ENCODE measurements around the gene DOCK7. TPM values are rescaled to one million over a fixed set of nuclear protein-coding genes. Genes with fewer than 3 reads are reported as not detected.

Gene DOCK7
- total RNA-seq, 1 experiment from 2014 or later = 43.6 TPM

DNA sequence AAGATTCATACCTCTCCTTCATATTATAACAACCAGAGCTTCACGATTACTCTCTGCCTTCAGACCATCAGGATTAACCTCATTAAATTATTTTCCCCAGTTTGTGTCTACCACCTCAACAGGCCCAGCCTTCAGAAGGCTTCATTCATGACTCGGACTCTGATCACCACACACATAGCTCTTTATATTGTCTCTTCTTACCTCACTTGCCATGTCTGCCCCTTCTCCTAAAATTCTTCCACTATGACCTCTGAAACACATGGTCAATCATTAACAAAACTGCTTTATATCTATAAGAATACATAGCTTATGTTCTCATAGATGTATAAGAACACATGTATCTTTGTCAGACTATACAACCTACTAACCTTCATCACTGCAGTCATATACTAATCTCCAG lies 171.6 kb downstream of the DOCK7 start:
- peaks cover 7% of the 10 kb centered on the region for H3K36me3 Mint-ChIP-seq (ENCODE audit: insufficient read depth, unreplicated experiment)
- no peaks in the 10 kb centered on the region for H3K27me3 Mint-ChIP-seq (ENCODE audit: insufficient read depth, unreplicated experiment)
- CTCF ChIA-PET = interaction anchor here (0.5 kb wide), 1 partner anchor 780 kb away, joined by 3 read pairs; no protein-coding TSS in a partner anchor
- no peak overlapping the region for H3K27ac Mint-ChIP-seq (ENCODE audit: unreplicated experiment)
- H3K4me1 Mint-ChIP-seq (ENCODE audit: low read depth, unreplicated experiment) = no peaks in the 10 kb centered on the region
- no peak overlapping the region for H3K4me3 ChIP-seq (ENCODE audit: low read depth, low read length)
- no peaks in the 10 kb centered on the region for H3K36me3 ChIP-seq (ENCODE audit: control insufficient read depth, insufficient read depth, low read length)
- DNase-seq = peak in 1 of 2 experiments; percentile 14
- no peaks in the 10 kb centered on the region for H3K9me3 Mint-ChIP-seq (ENCODE audit: unreplicated experiment)
- peaks cover 12% of the 10 kb centered on the region for H3K4me1 ChIP-seq
- H3K4me3 Mint-ChIP-seq (ENCODE audit: unreplicated experiment) = no peak overlapping the region
- TF ChIP-seq CTCF (IDR thresholded peaks at IDR 0.05; ENCODE audit: insufficient read depth in 1 of 2, low read depth in 1 of 2, low read length in 1 of 2, severe bottlenecking in 1 of 2, unreplicated experiment in 1 of 2) = no peak
- POLR2A ChIA-PET = no interaction called here
- H3K27me3 ChIP-seq (replicated peaks; ENCODE audit: control insufficient read depth, insufficient read depth, low read length) = no peaks in the 10 kb centered on the region
- H3K9me3 ChIP-seq = no peaks in the 10 kb centered on the region
- intact Hi-C loops (cut with micrococcal nuclease; ENCODE audit: unreplicated experiment) = no loop called here
- BruUV-seq (replicated peaks) = no TSS peak

GRCh38 chr1:62514746-62515423 lies 173.3 kb downstream of the DOCK7 start:
- Histone ChIP-seq H3K4me1 (peaks cover 12% of the 10 kb centered on the region), H3K36me3 (ENCODE audit: control insufficient read depth, insufficient read depth, low read length) (no peaks in the 10 kb centered on the region), H3K27me3 (replicated peaks; ENCODE audit: control insufficient read depth, insufficient read depth, low read length) (no peaks in the 10 kb centered on the region), H3K4me3 (ENCODE audit: low read depth, low read length) (no peak overlapping the region), H3K9me3 (no peaks in the 10 kb centered on the region)
- Mint-ChIP-seq H3K36me3 (ENCODE audit: insufficient read depth, unreplicated experiment) (no peaks in the 10 kb centered on the region), H3K4me1 (ENCODE audit: low read depth, unreplicated experiment) (no peaks in the 10 kb centered on the region), H3K27me3 (ENCODE audit: insufficient read depth, unreplicated experiment) (no peaks in the 10 kb centered on the region), H3K4me3 (ENCODE audit: unreplicated experiment) (no peak overlapping the region), H3K27ac (ENCODE audit: unreplicated experiment) (no peak overlapping the region), H3K9me3 (ENCODE audit: unreplicated experiment) (no peaks in the 10 kb centered on the region)
- BruUV-seq (replicated peaks) = no TSS peak
- no peak for DNase-seq
- intact Hi-C loops (cut with micrococcal nuclease; ENCODE audit: unreplicated experiment) = no loop called here
- no peak for TF ChIP-seq CTCF (IDR thresholded peaks at IDR 0.05; ENCODE audit: insufficient read depth in 1 of 2, low read depth in 1 of 2, low read length in 1 of 2, severe bottlenecking in 1 of 2, unreplicated experiment in 1 of 2)
- CTCF ChIA-PET = interaction anchor here (0.6 kb wide), 1 partner anchor 8 kb away, joined by 3 read pairs; no protein-coding TSS in a partner anchor
- POLR2A ChIA-PET = no interaction called here

- H3K4me1 ChIP-seq = peaks cover 12% of the 10 kb centered on the region
- BruUV-seq (replicated peaks) = no TSS peak
- no peaks in the 10 kb centered on the region for H3K36me3 ChIP-seq (ENCODE audit: control insufficient read depth, insufficient read depth, low read length)
- H3K4me1 Mint-ChIP-seq (ENCODE audit: low read depth, unreplicated experiment) = no peaks in the 10 kb centered on the region
- no peak overlapping the region for H3K4me3 ChIP-seq (ENCODE audit: low read depth, low read length)
- no peaks in the 10 kb centered on the region for H3K27me3 ChIP-seq (replicated peaks; ENCODE audit: control insufficient read depth, insufficient read depth, low read length)
- no peak overlapping the region for H3K4me3 Mint-ChIP-seq (ENCODE audit: unreplicated experiment)
- H3K36me3 Mint-ChIP-seq (ENCODE audit: insufficient read depth, unreplicated experiment) = no peaks in the 10 kb centered on the region
- H3K9me3 ChIP-seq = no peaks in the 10 kb centered on the region
- no peaks in the 10 kb centered on the region for H3K27me3 Mint-ChIP-seq (ENCODE audit: insufficient read depth, unreplicated experiment)
- TF ChIP-seq CTCF (IDR thresholded peaks at IDR 0.05; ENCODE audit: insufficient read depth in 1 of 2, low read depth in 1 of 2, low read length in 1 of 2, severe bottlenecking in 1 of 2, unreplicated experiment in 1 of 2) = no peak
- no peaks in the 10 kb centered on the region for H3K9me3 Mint-ChIP-seq (ENCODE audit: unreplicated experiment)
- intact Hi-C loops (cut with micrococcal nuclease; ENCODE audit: unreplicated experiment) = no loop called here
- CTCF ChIA-PET = interaction anchor here (0.7 kb wide), 1 partner anchor 318 kb away, joined by 4 read pairs; no protein-coding TSS in a partner anchor
- no peak overlapping the region for H3K27ac Mint-ChIP-seq (ENCODE audit: unreplicated experiment)
- POLR2A ChIA-PET = no interaction called here
- DNase-seq = no peak
Observed at GRCh38 chr1:62513013-62513412, 175.2 kb downstream of the DOCK7 start.
